PC-9 (cell line): ENCODE measurements around the gene MVB12A. TPM values are rescaled to one million over a fixed set of nuclear protein-coding genes. Genes with fewer than 3 reads are reported as not detected.
A peak's percentile ranks its signal among the peaks of the same experiment; 100 is the strongest.

Experiments used
- BruUV-seq: library from RNA; stranded (reverse); fragments of 400-500 nt; replicated peaks from 2 replicates; lab custom pipeline; 2021; lab: Mats Ljungman, UMichigan
- CTCF ChIA-PET: fragments of 300-600 bp; sonication (Branson Sonifier 250); formaldehyde crosslinking; loops from one replicate; lab custom pipeline; 2022; ENCODE audit warnings: antibody characterized with exemption; lab: Charles Lee
- POLR2A ChIA-PET: fragments of 300-600 bp; sonication (Branson Sonifier 250); formaldehyde crosslinking; loops from one replicate; lab custom pipeline; 2022; ENCODE audit warnings: antibody characterized with exemption; ENCODE audit not compliant: unreplicated experiment; lab: Charles Lee
- DNase-seq, 2 experiments: peaks; one replicate each; pipeline versions ENCODE4 v3.0.0 to v3.0.0-alpha.2; 2015 to 2022; ENCODE audit warnings: mixed read lengths in 1 of 2
- H2AFZ ChIP-seq: fragments of 200-600 bp; sonication (generic); 2 replicates; pipeline ENCODE4 v1.8.1; 2017; ENCODE audit warnings: antibody characterized with exemption
- H3F3A ChIP-seq: fragments of 200-600 bp; sonication (generic); 2 replicates; pipeline ENCODE4 v1.8.1; 2017; ENCODE audit warnings: antibody characterized with exemption, mild to moderate bottlenecking, low read depth; ENCODE audit not compliant: insufficient read depth
- H3K27ac ChIP-seq: fragments of 200-600 bp; sonication (generic); 2 replicates; pipeline ENCODE4 v1.6.1; 2016; ENCODE audit warnings: mixed run types
- H3K27me3 ChIP-seq: fragments of 200-600 bp; sonication (generic); 2 replicates; pipeline ENCODE4 v1.6.1; 2016; ENCODE audit warnings: low read depth, mixed run types; ENCODE audit not compliant: insufficient read depth
- H3K36me3 ChIP-seq: fragments of 200-600 bp; sonication (generic); 2 replicates; pipeline ENCODE4 v1.6.1; 2016; ENCODE audit warnings: low read depth, mixed run types
- H3K4me1 ChIP-seq: fragments of 200-600 bp; sonication (generic); replicated peaks from 2 replicates; pipeline ENCODE4 v1.6.1; 2016; ENCODE audit warnings: mixed run types; ENCODE audit not compliant: insufficient read depth
- H3K4me2 ChIP-seq: fragments of 200-600 bp; sonication (generic); 2 replicates; pipeline ENCODE4 v1.6.1; 2017; ENCODE audit warnings: mixed run types
- H3K4me3 ChIP-seq: fragments of 200-600 bp; sonication (generic); 2 replicates; pipeline ENCODE4 v1.6.1; 2016; ENCODE audit warnings: mixed run types
- H3K79me2 ChIP-seq: fragments of 200-600 bp; sonication (generic); 2 replicates; pipeline ENCODE4 v1.6.1; 2017; ENCODE audit warnings: low read depth, mixed run types
- H3K9me2 ChIP-seq: fragments of 200-600 bp; sonication (generic); 2 replicates; pipeline ENCODE4 v1.8.1; 2017; ENCODE audit warnings: mild to moderate bottlenecking; ENCODE audit not compliant: insufficient read depth
- H3K9me3 ChIP-seq: fragments of 200-600 bp; sonication (generic); 2 replicates; pipeline ENCODE4 v1.8.1; 2016; ENCODE audit warnings: low read depth; ENCODE audit not compliant: insufficient read depth
- H4K20me1 ChIP-seq: fragments of 200-600 bp; sonication (generic); 2 replicates; pipeline ENCODE4 v1.8.1; 2017; ENCODE audit not compliant: insufficient read depth
- CTCF ChIP-seq: fragments of 200-600 bp; sonication (generic); conservative IDR thresholded peaks from 2 replicates; pipeline ENCODE4 v1.6.1; 2017; ENCODE audit warnings: mixed run types, antibody characterized with exemption, mild to moderate bottlenecking, moderate library complexity
- EZH2 ChIP-seq: fragments of 200-600 bp; sonication (generic); IDR thresholded peaks from 2 replicates; pipeline ENCODE4 v1.8.0; 2017; ENCODE audit warnings: antibody characterized with exemption, low read depth
- intact Hi-C: fragments of 100-400 bp; cut with micrococcal nuclease; formaldehyde crosslinking; loops from one replicate; pipeline ENCODE4 v1.10.0; 2022; ENCODE audit not compliant: unreplicated experiment
- total RNA-seq: library from RNA; stranded (reverse); gene quantifications from 2 replicates; pipeline ENCODE4 v1.2.3, GENCODE V29; 2021

The MVB12A gene
- total RNA-seq, 1 experiment from 2014 or later: 58.1 TPM

- no peak overlapping the region for H2AFZ ChIP-seq
- ChIA-PET POLR2A (no interaction called here), CTCF (no interaction called here)
- no peak overlapping the region for H3K4me3 ChIP-seq
- no peak for DNase-seq
- BruUV-seq: no TSS peak
- H3K4me2 ChIP-seq: 0 out of 2 replicates have a peak overlapping the region, but pooled peaks have one; percentile 2
- peaks cover 5% of the 10 kb centered on the region; the same call in 1 of the 2 replicates for H3F3A ChIP-seq
- no peaks in the 10 kb centered on the region for H4K20me1 ChIP-seq
- H3K9me2 ChIP-seq: no peaks in the 10 kb centered on the region
- no peaks in the 10 kb centered on the region; the same call in none of the 2 replicates for H3K4me1 ChIP-seq
- no peak overlapping the region for H3K27ac ChIP-seq
- H3K36me3 ChIP-seq: no peaks in the 10 kb centered on the region
- TF ChIP-seq EZH2 (no peak), CTCF (no peak)
- H3K79me2 ChIP-seq: no peaks in the 10 kb centered on the region
- intact Hi-C loops: no loop called here
- H3K27me3 ChIP-seq: no peaks in the 10 kb centered on the region
- H3K9me3 ChIP-seq: no peaks in the 10 kb centered on the region
These were observed 13.0 kb upstream of the MVB12A start for GRCh38 chr19:17406887-17407196.

GRCh38 chr19:17409990-17410389 lies 9.9 kb upstream of the MVB12A start:
- CTCF ChIA-PET: interaction anchor here (0.6 kb wide), 1 partner anchor 18 kb away, joined by 3 read pairs; no protein-coding TSS in a partner anchor
- intact Hi-C loops: no loop called here
- Histone ChIP-seq H3K79me2 (no peaks in the 10 kb centered on the region), H3K36me3 (no peaks in the 10 kb centered on the region), H3K4me1 (no peaks in the 10 kb centered on the region; the same call in none of the 2 replicates), H3K9me3 (no peaks in the 10 kb centered on the region), H3F3A (peaks cover 5% of the 10 kb centered on the region; the same call in 1 of the 2 replicates), H3K9me2 (no peaks in the 10 kb centered on the region), H3K4me3 (no peak overlapping the region), H3K4me2 (no peak overlapping the region), H3K27me3 (no peaks in the 10 kb centered on the region), H4K20me1 (no peaks in the 10 kb centered on the region), H2AFZ (no peak overlapping the region), H3K27ac (no peak overlapping the region)
- POLR2A ChIA-PET: no interaction called here
- no TSS peak for BruUV-seq
- TF ChIP-seq EZH2: no peak
- no peak for TF ChIP-seq CTCF
- DNase-seq: no peak

- H3K36me3 ChIP-seq: no peaks in the 10 kb centered on the region
- no peak overlapping the region for H3K4me3 ChIP-seq
- no peak overlapping the region for H3K27ac ChIP-seq
- no peak overlapping the region for H2AFZ ChIP-seq
- CTCF ChIA-PET: interaction anchor here (0.7 kb wide), 1 partner anchor 749 kb away, joined by 4 read pairs; no protein-coding TSS in a partner anchor
- H3K9me3 ChIP-seq: no peaks in the 10 kb centered on the region
- H3K9me2 ChIP-seq: no peaks in the 10 kb centered on the region
- no TSS peak for BruUV-seq
- no peaks in the 10 kb centered on the region; the same call in 1 of the 2 replicates for H3K4me1 ChIP-seq
- TF ChIP-seq CTCF: no peak
- no peak for TF ChIP-seq EZH2
- H3K27me3 ChIP-seq: no peaks in the 10 kb centered on the region
- POLR2A ChIA-PET: interaction anchor here (0.6 kb wide), 2 partner anchors 17 to 105 kb away, joined by 5 to 21 read pairs; no protein-coding TSS in a partner anchor
- H3K4me2 ChIP-seq: no peak overlapping the region
- H3F3A ChIP-seq: peaks cover 5% of the 10 kb centered on the region; the same call in 1 of the 2 replicates
- no peak for DNase-seq
- no peaks in the 10 kb centered on the region for H4K20me1 ChIP-seq
- intact Hi-C loops: no loop called here
- H3K79me2 ChIP-seq: no peaks in the 10 kb centered on the region
These were observed 8.0 kb upstream of the MVB12A start for GRCh38 chr19:17411801-17412200.
